NCI-H1048 (cell line): ENCODE results near the gene TELO2.

Experiments used
- DNase-seq: peaks from one replicate; lab custom pipeline; 2025; lab: John Stamatoyannopoulos, UW

The TELO2 gene

DNA sequence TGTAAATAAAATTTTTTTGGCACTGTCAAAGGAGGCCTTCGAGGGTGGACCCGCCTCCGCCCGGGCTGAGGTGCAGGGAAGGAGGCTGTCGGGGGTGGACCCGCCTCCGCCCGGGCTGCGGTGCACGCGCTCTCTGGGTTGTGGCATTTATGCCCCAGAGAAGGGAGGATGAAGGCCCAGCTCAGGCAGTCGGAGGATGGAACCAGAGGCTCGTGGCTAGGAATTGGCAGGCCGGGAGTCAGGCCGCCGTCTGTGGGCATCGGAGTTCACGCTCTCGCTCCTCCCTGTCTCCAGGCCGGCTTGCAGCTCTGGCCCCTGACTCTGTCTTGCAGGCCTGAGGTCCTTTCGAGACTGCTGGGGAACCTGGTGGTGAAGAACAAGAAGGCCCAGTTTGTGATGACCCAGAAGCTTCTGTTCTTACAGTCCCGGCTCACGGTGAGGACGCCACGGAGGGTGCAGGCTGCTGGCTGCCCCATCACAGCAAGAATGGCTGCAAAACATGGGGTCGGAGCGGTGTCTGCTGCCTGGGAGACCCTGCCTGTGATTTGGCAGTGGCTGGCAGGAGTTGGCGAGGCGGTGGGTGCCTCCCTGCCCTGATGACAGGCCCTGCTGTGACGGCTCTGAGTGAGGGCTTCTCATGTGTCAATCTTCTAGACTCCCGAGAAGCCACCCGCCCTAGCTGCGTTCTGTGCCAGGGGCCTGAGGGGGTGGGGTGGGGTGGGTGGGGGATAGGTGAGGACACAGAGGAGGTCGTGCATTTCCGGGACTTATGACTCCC is 5.9 kb downstream of the TELO2 start:
- no peak for DNase-seq

DNA sequence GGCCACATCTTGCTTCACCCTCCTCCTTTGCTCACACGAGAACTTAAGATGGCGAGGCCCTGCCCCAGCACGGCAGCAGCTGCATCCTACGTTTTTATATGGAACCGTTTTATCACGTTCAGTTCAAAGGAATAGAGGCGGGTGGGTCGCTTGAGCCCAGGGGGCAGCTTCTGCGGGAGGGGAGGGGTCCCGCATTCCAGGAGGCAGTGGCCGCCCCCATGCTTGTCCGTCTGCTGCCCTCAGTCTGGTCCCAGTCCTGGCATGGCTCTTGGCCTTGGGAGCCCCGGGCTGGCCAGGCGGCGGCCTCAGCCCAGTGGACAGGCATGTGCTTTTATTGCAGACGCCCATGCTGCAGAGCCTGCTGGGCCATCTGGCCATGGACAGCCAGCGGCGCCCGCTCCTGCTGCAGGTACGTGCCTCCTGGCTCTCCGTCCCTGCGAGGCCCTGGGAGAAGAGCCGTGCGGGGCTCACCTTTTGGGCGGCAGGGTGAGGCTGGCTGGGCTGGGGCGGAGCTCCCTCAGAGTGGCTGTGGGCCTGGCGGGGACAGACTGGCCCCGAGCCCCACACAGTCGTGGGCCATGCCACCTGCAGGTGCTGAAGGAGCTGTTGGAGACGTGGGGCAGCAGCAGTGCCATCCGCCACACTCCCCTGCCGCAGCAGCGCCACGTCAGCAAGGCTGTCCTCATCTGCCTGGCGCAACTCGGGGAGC is 6.8 kb downstream of the TELO2 start:
- no peak for DNase-seq

GRCh38 chr16:1500465-1501150 is 7.4 kb downstream of the TELO2 start:
- no peak for DNase-seq

DNA sequence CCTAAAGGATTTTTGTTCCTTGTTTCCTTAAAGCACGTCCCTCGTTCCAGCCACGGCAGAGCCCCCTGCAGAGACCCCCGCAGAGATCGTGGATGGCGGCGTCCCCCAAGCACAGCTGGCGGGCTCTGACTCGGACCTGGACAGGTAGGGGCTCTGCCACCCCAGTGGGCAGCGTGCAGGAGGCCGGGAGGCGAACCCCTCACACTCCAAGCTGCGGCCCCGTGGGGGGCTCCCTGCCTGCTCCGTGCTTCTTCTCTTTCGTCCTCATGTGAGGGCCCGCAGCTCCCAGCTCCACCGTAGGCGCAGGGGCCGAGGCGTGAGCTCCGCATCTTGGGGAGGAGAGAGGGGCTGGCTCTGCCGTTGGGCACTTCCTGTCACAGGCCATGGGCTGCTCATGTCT is 8.5 kb downstream of the TELO2 start:
- DNase-seq, result no peak

GRCh38 chr16:1502092-1503004 is 9.2 kb downstream of the TELO2 start:
- DNase-seq, result no peak

DNA sequence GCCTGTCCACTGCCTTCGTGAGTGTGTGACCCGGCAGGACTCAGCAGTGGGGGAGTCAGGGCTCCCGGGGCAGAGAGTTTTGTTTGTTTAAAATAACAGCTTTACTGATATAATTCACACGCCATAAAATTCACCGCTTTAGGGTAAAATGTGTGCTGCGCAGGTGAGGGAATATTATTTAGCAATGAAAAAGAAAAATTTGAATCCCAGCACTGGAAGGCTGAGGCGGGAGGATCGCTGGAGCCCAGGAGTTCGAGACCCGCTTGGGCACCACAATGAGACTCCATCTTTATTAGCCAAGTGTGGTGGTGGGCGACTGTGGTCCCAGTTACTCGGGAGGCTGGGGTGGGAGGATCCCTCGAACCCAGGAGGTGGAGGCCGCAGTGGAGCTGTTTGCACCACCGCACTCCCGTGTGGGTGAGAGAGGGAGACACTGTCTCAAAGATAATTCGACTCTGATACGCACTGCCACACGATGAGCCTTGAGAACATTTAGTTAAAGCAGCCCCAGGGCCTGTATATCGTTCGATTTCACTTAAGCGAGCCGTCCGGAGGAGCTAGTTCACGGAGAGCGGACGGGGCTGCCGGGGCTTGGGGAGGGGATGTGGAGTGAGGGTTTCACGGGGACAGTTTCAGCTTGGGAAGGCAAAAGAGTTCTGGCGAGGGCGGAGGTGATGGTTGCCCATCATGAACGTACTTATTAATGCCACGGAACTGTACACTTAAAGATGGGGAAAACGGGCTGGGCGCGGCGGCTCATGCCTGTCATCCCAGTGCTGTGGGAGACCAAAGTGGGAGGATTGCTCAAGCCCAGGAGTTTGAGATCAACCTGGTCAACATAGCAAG is 10.2 kb downstream of the TELO2 start:
- DNase-seq, result no peak

DNA sequence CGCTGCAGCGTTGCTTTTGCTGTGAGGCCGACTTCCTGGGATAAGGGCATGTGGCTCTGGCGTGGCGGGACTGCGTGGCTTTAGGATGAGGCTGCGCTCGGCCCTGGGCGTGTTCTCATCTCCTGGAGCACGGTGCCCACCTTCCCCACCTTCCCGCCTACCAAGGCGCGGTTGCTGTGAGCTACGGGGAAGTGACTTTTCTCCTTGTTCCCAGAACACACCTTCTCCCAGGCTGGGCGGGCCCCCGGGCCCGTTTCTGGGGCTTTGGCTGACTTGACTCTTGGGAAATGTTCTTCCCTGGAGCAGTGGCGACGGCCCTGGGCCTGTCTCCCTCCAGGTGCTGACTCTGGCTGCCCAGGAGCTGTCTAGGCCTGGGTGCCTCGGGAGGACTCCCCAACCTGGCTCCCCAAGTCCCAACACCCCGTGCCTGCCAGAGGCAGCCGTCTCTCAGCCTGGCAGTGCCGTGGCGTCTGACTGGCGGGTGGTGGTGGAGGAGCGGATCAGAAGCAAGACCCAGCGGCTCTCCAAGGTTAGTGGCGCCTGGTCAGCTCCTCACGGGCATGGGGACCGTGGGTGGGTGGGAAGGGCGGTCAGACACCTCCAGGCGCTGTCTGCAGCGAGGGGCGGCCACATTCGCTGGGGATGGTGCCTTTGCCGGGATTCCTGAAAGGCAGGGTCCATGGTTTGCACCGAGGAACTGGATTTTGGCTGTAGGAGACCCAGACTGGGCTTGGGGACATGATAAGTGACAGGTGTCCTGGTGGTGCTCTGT is 12.1 kb downstream of the TELO2 start:
- DNase-seq, result no peak

DNA sequence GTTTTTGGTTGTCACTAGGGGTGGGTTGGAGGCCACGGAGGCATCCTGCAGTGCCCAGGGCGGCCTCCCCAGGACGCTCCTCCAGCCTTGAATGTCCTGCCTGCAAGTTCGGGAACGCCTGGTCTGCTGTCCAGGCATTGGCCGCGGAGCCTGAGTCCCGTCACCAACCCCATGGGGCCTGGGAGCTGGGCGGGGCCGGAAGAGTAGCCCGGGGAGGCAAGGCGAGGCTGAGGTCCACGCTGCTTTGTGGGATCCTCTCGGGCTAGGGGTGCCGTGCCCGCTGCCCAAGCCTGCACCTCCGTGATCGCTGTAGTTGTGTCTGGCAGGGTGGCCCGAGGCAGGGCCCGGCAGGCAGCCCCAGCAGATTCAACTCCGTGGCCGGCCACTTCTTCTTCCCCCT is 12.8 kb downstream of the TELO2 start:
- DNase-seq, result no peak

DNA sequence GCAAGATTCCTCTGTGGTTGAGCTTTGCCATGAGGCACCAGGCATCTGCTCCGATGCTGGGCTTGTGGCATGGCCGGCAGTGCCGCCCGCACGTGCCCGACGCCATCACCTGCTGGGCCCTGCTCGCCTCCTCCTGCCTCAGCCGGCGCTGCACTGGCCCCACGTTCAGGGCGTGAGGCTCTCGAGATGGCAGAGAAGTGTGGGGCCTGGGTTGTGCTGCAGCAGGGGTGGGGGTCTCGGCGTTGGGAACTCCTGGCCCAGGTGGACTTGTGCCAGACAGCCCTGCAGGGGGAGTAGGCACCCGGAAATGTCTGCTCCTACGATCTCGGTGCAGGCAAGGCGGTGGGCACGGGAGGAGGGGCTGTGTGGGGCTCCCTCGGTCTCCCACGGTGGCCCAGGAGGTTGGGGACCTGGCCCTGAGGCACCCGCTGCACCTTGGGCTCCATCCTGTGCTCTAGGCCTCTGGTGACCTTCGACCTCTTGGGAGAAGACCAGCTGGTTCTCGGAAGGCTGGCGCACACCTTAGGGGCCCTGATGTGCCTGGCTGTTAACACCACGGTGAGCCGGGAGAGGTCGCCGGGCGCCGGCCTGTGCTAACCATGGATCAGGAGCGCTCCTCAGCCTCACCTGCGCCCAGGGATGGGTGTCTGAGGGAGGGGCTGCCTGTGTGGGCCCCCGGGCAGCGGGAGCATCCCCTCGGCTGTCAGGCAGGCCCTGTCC is 13.5 kb downstream of the TELO2 start:
- no peak for DNase-seq

GRCh38 chr16:1508494-1509187 is 15.5 kb downstream of the TELO2 start:
- no peak for DNase-seq

DNA sequence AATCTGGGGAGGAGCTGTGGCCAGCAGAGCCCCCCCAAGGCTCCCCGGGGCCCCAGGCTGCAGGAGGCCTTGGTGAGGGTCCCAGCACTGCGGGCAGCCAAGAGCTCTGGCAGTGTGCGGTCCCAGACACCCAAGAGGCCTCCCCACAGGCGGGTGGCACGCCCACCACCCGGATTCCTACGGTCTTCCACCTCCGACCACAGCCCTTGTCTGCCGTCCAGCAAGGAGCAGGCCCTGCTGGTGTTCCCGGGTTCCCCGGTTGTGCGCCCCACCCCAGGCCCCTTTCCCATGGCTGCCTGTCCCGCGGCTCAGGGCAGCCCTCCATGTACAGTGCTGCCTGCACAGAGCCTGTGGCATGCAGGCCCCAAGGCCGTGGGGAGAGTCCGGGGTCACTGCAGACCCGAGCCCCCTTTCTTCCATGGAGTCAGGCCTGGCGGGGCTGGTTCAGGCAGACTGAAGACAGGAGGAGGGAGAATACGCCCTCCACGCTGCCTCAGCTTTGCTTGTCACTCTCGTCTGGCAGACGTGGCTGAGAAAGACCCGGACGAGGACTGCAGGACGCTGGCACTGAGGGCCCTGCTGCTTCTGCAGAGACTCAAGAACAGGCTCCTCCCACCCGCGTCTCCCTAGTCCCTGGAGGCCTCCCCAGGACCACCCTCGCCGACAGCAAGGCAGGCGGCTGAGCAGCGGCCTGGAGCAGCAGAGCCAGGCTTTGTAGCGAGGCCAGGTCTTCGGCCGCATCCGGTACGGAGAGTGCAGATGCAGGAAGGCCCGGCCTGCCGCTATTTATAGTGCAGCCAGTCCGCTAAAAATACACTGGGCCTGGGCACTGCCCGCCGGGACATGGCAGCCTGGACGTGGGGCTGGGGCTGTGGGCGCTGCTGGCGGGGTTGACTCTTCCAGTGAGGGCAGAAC is 16.4 kb downstream of the TELO2 start:
- DNase-seq, result no peak

GRCh38 chr16:1510272-1510671 is 17.1 kb downstream of the TELO2 start:
- DNase-seq, result no peak

- no peak for DNase-seq
Measured at GRCh38 chr16:1510941-1511351, 17.8 kb downstream of the TELO2 start.

- DNase-seq, result no peak
Measured at GRCh38 chr16:1511662-1512569, 18.8 kb downstream of the TELO2 start.

- DNase-seq, result no peak
Measured at GRCh38 chr16:1512774-1513173, 19.6 kb downstream of the TELO2 start.

DNA sequence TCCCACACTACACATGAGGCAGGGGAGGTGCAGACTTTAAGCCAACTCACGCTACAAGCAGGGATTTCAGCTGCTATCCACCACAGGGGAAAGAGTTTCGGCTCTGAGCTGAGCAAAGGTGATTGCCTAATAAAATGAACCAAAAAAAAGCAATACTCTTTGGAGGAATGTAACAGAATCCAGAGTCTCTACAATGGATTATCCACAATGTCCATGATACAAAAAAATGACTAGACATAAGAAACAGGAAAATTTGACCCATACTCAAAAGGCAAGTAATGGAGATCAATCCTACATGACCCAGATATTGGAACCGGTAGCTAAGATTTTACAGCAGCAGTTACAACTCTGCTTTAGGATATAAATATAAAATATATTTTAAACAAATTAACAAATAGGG is 21.3 kb downstream of the TELO2 start:
- no peak for DNase-seq

DNA sequence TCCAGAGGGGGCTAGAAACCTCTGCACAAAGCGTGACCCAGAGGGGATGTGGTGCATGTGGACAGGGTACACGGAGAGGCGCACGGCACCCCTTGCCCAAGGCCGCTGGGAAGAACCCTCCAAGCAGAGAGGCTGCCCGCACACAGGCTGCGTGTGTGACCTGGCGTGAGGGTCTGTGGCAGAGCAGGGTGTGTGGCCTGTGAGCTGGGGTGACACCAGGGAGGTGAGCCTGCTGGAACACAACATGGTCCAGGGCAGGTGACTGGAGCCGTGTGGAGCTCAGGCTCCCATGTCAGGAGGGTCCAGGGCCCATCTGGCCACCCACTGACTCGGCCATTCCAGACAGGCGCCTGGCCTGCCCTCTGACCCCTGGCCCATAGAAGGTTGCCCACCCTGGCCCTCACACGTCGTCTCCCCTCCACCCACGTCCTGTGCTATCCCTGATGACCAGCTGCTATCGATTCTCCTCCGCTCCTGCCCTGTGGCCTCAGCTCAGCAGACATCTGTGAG is 25.5 kb downstream of the TELO2 start:
- no peak for DNase-seq
